GM21390 (cell line): Measurements from ENCODE around the gene DPF3.
"Not testable (repeated sequence)": the region's sequence is repeated elsewhere in the genome, so short reads cannot be mapped to it uniquely, and the experiment has no call there.

ENCODE experiments used
- ATAC-seq: cut with Tn5 transposase; IDR thresholded peaks from one replicate; pipeline ENCODE4 v1.9.1; 2021; ENCODE audit not compliant: unreplicated experiment

The DPF3 gene

GRCh38 chr14:72881543-72881942, 12.4 kb downstream of the DPF3 start:
- ATAC-seq, result no peak

GRCh38 chr14:72880820-72881219, 13.1 kb downstream of the DPF3 start:
- ATAC-seq, result no peak

GRCh38 chr14:72880164-72880563, 13.7 kb downstream of the DPF3 start:
- no peak for ATAC-seq

- no peak for ATAC-seq
These were observed 14.5 kb downstream of the DPF3 start for GRCh38 chr14:72879431-72879830.

GRCh38 chr14:72878746-72879145, 15.2 kb downstream of the DPF3 start:
- ATAC-seq, result no peak

- ATAC-seq, result no peak
These were observed 17.2 kb downstream of the DPF3 start for GRCh38 chr14:72876710-72877063.

- no peak for ATAC-seq
These were observed 17.7 kb downstream of the DPF3 start for GRCh38 chr14:72876005-72876709.

GRCh38 chr14:72870878-72871277, 23.0 kb downstream of the DPF3 start:
- ATAC-seq, result not testable (repeated sequence)

GRCh38 chr14:72869407-72870329, 24.2 kb downstream of the DPF3 start:
- no peak for ATAC-seq

GRCh38 chr14:72868500-72868899, 25.4 kb downstream of the DPF3 start:
- no peak for ATAC-seq

GRCh38 chr14:72864712-72865365, 29.1 kb downstream of the DPF3 start:
- no peak for ATAC-seq

GRCh38 chr14:72863216-72864006, 30.5 kb downstream of the DPF3 start:
- peak; percentile 65 for ATAC-seq

GRCh38 chr14:72856530-72857266, 37.2 kb downstream of the DPF3 start:
- no peak for ATAC-seq

- no peak for ATAC-seq
These were observed 38.0 kb downstream of the DPF3 start for GRCh38 chr14:72855913-72856312.

GRCh38 chr14:72852194-72852593, 41.7 kb downstream of the DPF3 start:
- ATAC-seq, result no peak

- ATAC-seq, result no peak
These were observed 42.3 kb downstream of the DPF3 start for GRCh38 chr14:72851635-72852034.

- ATAC-seq, result no peak
These were observed 43.5 kb downstream of the DPF3 start for GRCh38 chr14:72850360-72850759.

- no peak for ATAC-seq
These were observed 44.7 kb downstream of the DPF3 start for GRCh38 chr14:72849222-72849621.

- no peak for ATAC-seq
These were observed 46.2 kb downstream of the DPF3 start for GRCh38 chr14:72847721-72848120.

GRCh38 chr14:72845683-72846082, 48.2 kb downstream of the DPF3 start:
- ATAC-seq, result no peak
